Liver (tissue), 3 donors: ENCODE results near the gene MTHFD1L.

ENCODE experiments used
- ATF3 ChIP-seq: IDR thresholded peaks from 2 replicates; pipeline ENCODE4 v1.6.1; 2016; ENCODE audit warnings: antibody characterized with exemption
- CTCF ChIP-seq: fragments of 150-350 bp; IDR thresholded peaks from 2 replicates; pipeline ENCODE4 v1.5.1; 2017; ENCODE audit warnings: improper control_type of control experiment, low read depth, low read length; ENCODE audit not compliant: missing input control
- EGR1 ChIP-seq, 2 donors: IDR thresholded peaks; 2 replicates each; pipeline ENCODE4 v1.6.1; 2016 to 2018; ENCODE audit warnings: antibody characterized with exemption in 2 of 2, low read depth in 2 of 2
- HNF4A ChIP-seq, 2 donors: conservative IDR thresholded peaks; 2 replicates each; pipeline ENCODE4 v1.6.1; 2016; ENCODE audit warnings: antibody characterized with exemption in 2 of 2, mild to moderate bottlenecking in 2 of 2
- JUND ChIP-seq, 2 donors: IDR thresholded peaks; 2 replicates each; pipeline ENCODE4 v1.6.1; 2016; ENCODE audit warnings: antibody characterized with exemption in 2 of 2
- MAX ChIP-seq: IDR thresholded peaks from 2 replicates; pipeline ENCODE4 v1.6.1; 2016; ENCODE audit warnings: antibody characterized with exemption
- RAD21 ChIP-seq, 2 donors: IDR thresholded peaks; 2 replicates each; pipeline ENCODE4 v1.6.1; 2016; ENCODE audit warnings: antibody characterized with exemption in 2 of 2, mild to moderate bottlenecking in 2 of 2
- REST ChIP-seq: IDR thresholded peaks from 2 replicates; pipeline ENCODE4 v1.6.1; 2016; ENCODE audit warnings: antibody characterized with exemption, mild to moderate bottlenecking
- RXRA ChIP-seq, 2 donors: IDR thresholded peaks; 2 replicates each; pipeline ENCODE4 v1.6.1; 2017 to 2018; ENCODE audit warnings: antibody characterized with exemption in 2 of 2, mild to moderate bottlenecking in 1 of 2
- SP1 ChIP-seq: IDR thresholded peaks from 2 replicates; pipeline ENCODE4 v1.6.1; 2018; ENCODE audit warnings: antibody characterized with exemption, mild to moderate bottlenecking
- TAF1 ChIP-seq: conservative IDR thresholded peaks from 2 replicates; pipeline ENCODE4 v1.6.1; 2016; ENCODE audit warnings: antibody characterized with exemption, mild to moderate bottlenecking
- YY1 ChIP-seq: IDR thresholded peaks from 2 replicates; pipeline ENCODE4 v1.6.1; 2016; ENCODE audit warnings: antibody characterized with exemption, mild to moderate bottlenecking
- donor health status: healthy.
- donor health status: healthy.

- TF ChIP-seq CTCF, result no peak
- no peak for TF ChIP-seq MAX
- no peak for TF ChIP-seq RAD21 (IDR thresholded peaks at IDR 0.05)
- no peak for TF ChIP-seq HNF4A (conservative IDR thresholded peaks at IDR 0.05)
- no peak for TF ChIP-seq SP1
- no peak for TF ChIP-seq YY1
- no peak for TF ChIP-seq RXRA (IDR thresholded peaks at IDR 0.05)
- no peak for TF ChIP-seq ATF3
- TF ChIP-seq JUND (IDR thresholded peaks at IDR 0.05), result no peak
- no peak for TF ChIP-seq REST
- TF ChIP-seq TAF1, result no peak
- no peak for TF ChIP-seq EGR1 (IDR thresholded peaks at IDR 0.05; ENCODE audit: low read depth in 2 of 2)
These were observed 266.0 kb downstream of the MTHFD1L start for GRCh38 chr6:151131324-151132007.
